Naive thymus-derived CD8-positive, alpha-beta T cell (primary cell): ENCODE results near the gene OR2V2. TPM values are rescaled to one million over a fixed set of nuclear protein-coding genes. Genes with fewer than 3 reads are reported as not detected.

Source experiments
- ATAC-seq, 2 donors: fragments of 150-1000 bp; cut with Tn5 transposase in 1 of 2; sonication (Bioruptor Pico), chemical (Tn5 transposase) in 1 of 2; 1 replicate in 1 of 2; 2 replicates in 1 of 2; pipeline ENCODE4 v1.10.0; 2021; ENCODE audit warnings: mild to moderate bottlenecking in 2 of 2, moderate library complexity in 2 of 2
- POLR2A ChIA-PET: fragments of 350-600 bp; sonication (Branson Sonifier 250); formaldehyde crosslinking; loops from one replicate; lab custom pipeline; 2021; ENCODE audit warnings: antibody characterized with exemption; lab: Charles Lee
- DNase-seq, 10 donors: peaks; one replicate each; pipeline versions ENCODE4 v3.0.0 to v3.0.0-alpha.2; 2020 to 2022
- H3K27ac Mint-ChIP-seq, 10 donors: one replicate each; pipeline ENCODE4 v1.8.0; 2020 to 2022; ENCODE audit warnings: mild to moderate bottlenecking in 10 of 10, mixed read lengths in 10 of 10, moderate library complexity in 4 of 10, inconsistent platforms in 1 of 10
- H3K27me3 Mint-ChIP-seq, 5 donors: one replicate each; pipeline ENCODE4 v1.8.0; 2021 to 2022; ENCODE audit warnings: mixed read lengths in 5 of 5
- H3K36me3 Mint-ChIP-seq, 3 donors: one replicate each; pipeline ENCODE4 v1.8.0; 2020 to 2022; ENCODE audit warnings: mixed read lengths in 3 of 3, mild to moderate bottlenecking in 2 of 3, inconsistent platforms in 1 of 3
- H3K4me1 Mint-ChIP-seq, 4 donors: one replicate each; pipeline ENCODE4 v1.8.0; 2021 to 2022; ENCODE audit warnings: mixed read lengths in 4 of 4
- H3K4me3 Mint-ChIP-seq, 10 donors: one replicate each; pipeline ENCODE4 v1.8.0; 2020 to 2022; ENCODE audit warnings: mild to moderate bottlenecking in 10 of 10, mixed read lengths in 10 of 10, moderate library complexity in 6 of 10, inconsistent platforms in 1 of 10
- H3K9me3 Mint-ChIP-seq, 9 donors: one replicate each; pipeline ENCODE4 v1.8.0; 2020 to 2022; ENCODE audit warnings: mixed read lengths in 9 of 9, mild to moderate bottlenecking in 3 of 9, inconsistent platforms in 1 of 9, moderate library complexity in 1 of 9
- polyA plus RNA-seq, 3 donors: library from polyadenylated mRNA; unstranded; fragments of 300-500 nt; fragmentation: Illumina TruSeq; gene quantifications; one replicate each; pipeline ENCODE4 v1.2.3, GENCODE V29; 2021
- total RNA-seq, 8 experiments: library from RNA in 2 of 8; stranded (reverse) in 2 of 8; gene quantifications; one replicate each; pipeline ENCODE4 v1.2.3 and lab custom pipeline; 2021 to 2026

The OR2V2 gene
- total and polyA plus RNA-seq, 5 experiments from 2014 or later: not detected

DNA sequence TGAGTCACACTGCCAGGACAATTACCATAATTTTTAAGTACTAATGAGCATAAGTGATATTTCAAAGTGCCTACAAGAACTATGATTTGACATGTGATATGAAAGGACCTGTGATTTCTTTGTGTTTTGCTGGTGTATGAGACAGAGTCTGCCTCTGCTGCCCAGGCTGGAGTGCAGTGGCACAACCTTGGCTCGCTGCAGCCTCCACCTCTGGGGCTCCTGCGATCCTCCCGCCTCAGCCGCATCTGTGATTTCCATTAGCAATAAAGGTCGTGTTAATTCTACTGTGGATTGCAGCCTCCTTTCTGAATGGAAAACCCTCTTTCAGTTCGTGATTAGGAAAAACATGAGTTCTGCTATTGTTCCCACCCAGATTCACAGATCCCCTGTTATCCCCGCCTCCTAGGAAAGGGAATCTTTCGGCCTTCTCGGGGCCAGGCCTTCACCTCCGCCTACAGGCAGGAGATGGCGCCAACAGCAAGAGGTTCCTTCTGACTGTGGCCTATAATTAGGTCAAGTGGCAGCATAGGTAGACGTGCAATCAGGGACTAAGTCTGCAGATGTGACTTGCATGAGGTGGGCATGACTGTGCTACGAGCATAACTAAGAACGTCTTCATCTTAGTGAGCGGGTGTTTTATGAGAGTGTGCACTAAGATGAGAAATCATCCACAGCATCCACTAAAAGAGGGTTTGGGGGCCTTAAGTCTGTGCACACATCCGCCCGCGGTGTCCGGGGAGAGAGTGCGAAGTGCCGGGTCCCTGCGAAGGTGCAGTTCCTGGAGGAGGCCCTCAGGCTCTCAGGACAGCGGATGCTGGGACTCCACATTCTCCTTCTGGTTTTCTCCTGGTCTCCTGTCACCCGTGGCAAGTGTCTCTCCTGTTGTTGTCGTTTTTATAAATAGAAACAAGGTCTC is 34.5 kb downstream of the OR2V2 start:
- H3K27me3 Mint-ChIP-seq: peaks cover 0 to 2% (median 0%) of the 10 kb centered on the region in 5 donors
- POLR2A ChIA-PET: interaction anchor here (1.4 to 13.1 kb wide), 3 partner anchors 10 to 79 kb away, joined by 3 to 286 read pairs (median 51); partner anchors contain the start of genes TRIM41 and TRIM52
- ATAC-seq (peak; percentile 45 to 70), DNase-seq (peak in 9 of 10 donors; percentile 50 to 83 (median 64))
- peaks cover 6 to 38% (median 26%) of the 10 kb centered on the region in 4 donors for H3K4me1 Mint-ChIP-seq
- H3K27ac Mint-ChIP-seq: peak overlapping the region in 8 of 10 donors; percentile 53 to 95 (median 86)
- H3K36me3 Mint-ChIP-seq: no peaks in the 10 kb centered on the region
- H3K9me3 Mint-ChIP-seq: no peaks in the 10 kb centered on the region
- peak overlapping the region in 8 of 10 donors; percentile 66 to 91 (median 86) for H3K4me3 Mint-ChIP-seq

DNA sequence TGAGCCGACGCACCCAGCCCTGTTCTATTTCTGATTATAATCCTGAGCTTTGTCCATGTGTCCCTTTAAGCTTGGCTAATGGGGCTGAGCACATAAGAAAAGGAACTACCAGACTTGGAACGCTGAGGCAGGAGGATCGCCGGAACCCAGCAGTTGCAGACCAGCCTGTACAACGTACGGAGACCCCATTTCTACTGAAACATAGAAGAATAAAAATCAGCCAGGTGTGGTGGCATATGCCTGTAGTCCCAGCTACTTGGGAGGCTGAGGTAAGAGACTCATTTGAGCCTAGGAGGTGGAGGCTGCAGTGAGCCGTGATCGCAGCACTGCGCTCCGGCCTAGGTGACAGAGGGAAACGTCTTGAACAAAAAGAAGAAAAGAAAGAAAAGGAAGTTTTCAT is 35.3 kb downstream of the OR2V2 start:
- POLR2A ChIA-PET: interaction anchor here (1.4 to 13.1 kb wide), 3 partner anchors 9 to 79 kb away, joined by 3 to 286 read pairs (median 51); partner anchors contain the start of genes TRIM41 and TRIM52
- Mint-ChIP-seq H3K27ac (peak overlapping the region in 9 of 10 donors; percentile 53 to 95 (median 86)), H3K36me3 (no peaks in the 10 kb centered on the region), H3K4me3 (peak overlapping the region; percentile 68 to 91 (median 88)), H3K27me3 (peaks cover 0 to 2% (median 0%) of the 10 kb centered on the region in 5 donors), H3K4me1 (peaks cover 7 to 39% (median 28%) of the 10 kb centered on the region in 4 donors), H3K9me3 (no peaks in the 10 kb centered on the region)
- no peak for ATAC-seq
- peak in 1 of 10 donors; percentile 9 for DNase-seq

DNA sequence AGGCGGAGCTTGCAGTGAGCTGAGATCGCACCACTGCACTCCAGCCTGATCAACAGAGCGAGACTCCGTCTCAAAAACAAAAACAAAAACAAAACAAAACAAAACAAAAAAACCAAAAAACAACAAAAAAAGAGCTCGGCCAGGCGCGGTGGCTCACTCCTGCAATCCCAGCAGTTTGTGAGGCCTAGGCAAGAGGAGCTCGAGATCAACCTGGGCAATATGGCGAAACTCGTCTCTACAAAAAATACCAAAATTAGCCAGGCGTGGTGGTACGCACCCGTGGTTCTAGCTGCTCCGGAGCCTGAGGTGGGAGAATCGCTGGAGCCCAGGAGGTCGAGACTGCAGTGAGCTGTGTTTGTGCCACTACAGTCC is 37.4 kb downstream of the OR2V2 start:
- DNase-seq: no peak
- peaks cover 0 to 7% (median 4%) of the 10 kb centered on the region in 3 donors for H3K36me3 Mint-ChIP-seq
- peaks cover 0 to 7% (median 0%) of the 10 kb centered on the region in 5 donors for H3K27me3 Mint-ChIP-seq
- POLR2A ChIA-PET: interaction anchor here (0.5 to 13.1 kb wide), 17 partner anchors 8 to 381 kb away, joined by 3 to 286 read pairs (median 4); partner anchors contain the start of genes TRIM41 and TRIM52
- ATAC-seq: no peak
- H3K9me3 Mint-ChIP-seq: peaks cover 0 to 10% (median 0%) of the 10 kb centered on the region in 9 donors
- H3K4me3 Mint-ChIP-seq: peak overlapping the region; percentile 29 to 97 (median 92)
- peaks cover 17 to 52% (median 42%) of the 10 kb centered on the region in 4 donors for H3K4me1 Mint-ChIP-seq
- H3K27ac Mint-ChIP-seq: peak overlapping the region in 9 of 10 donors; percentile 82 to 97 (median 92)

DNA sequence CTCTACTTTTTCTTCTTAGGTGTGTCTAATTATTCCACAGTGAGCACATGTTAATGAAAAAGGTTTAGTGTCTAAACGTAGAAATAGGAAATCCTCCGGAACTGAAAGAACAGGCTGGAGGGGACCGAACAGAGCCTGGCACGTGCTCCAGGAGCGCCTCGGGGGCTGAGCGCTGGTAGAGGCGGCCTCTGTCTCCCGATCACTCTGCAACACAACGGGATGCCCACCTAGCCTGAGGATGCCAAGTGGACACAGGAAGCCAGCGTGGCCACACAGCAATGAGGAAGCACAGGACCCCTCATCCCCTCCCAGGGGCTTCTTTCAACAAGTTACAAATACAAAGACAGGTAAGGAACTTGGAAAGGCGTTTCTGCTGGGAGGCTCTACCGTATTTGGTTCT is 38.2 kb downstream of the OR2V2 start:
- Mint-ChIP-seq H3K36me3 (peaks cover 0 to 7% (median 4%) of the 10 kb centered on the region in 3 donors), H3K27ac (peak overlapping the region in 4 of 10 donors; percentile 11 to 93 (median 31)), H3K4me1 (peaks cover 17 to 52% (median 46%) of the 10 kb centered on the region in 4 donors), H3K4me3 (peak overlapping the region in 6 of 10 donors; percentile 20 to 59 (median 35)), H3K9me3 (peaks cover 0 to 10% (median 0%) of the 10 kb centered on the region in 9 donors), H3K27me3 (peaks cover 0 to 7% (median 0%) of the 10 kb centered on the region in 5 donors)
- DNase-seq: no peak
- ATAC-seq: no peak
- POLR2A ChIA-PET: interaction anchor here (0.5 to 13.1 kb wide), 9 partner anchors 8 to 76 kb away, joined by 3 to 286 read pairs (median 5); partner anchors contain the start of genes TRIM41 and TRIM52

DNA sequence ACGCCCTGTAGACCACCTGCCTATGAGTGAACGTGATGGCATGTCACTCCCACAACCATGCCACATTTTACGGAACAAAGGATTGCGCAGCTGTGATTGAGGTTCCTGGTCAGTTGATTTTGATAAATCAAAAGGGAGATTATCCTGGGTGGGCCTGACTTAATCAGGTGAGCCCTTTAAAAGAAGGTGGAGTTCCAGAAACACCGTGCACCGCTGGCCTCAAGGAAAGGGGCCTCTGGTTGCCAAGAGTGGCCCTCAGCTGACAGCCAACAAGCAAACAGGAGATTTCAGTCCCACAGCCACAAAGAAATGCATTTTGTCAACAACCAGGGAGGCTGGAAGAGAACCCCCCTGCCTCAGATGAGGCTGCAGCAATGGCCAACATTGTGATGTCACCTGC is 38.6 kb downstream of the OR2V2 start:
- Mint-ChIP-seq H3K27ac (peak overlapping the region in 8 of 10 donors; percentile 2 to 93 (median 38)), H3K4me3 (peak overlapping the region in 4 of 10 donors; percentile 33 to 59 (median 41)), H3K27me3 (peaks cover 0 to 7% (median 0%) of the 10 kb centered on the region in 5 donors), H3K9me3 (peaks cover 0 to 10% (median 0%) of the 10 kb centered on the region in 9 donors), H3K36me3 (peaks cover 0 to 7% (median 4%) of the 10 kb centered on the region in 3 donors), H3K4me1 (peaks cover 18 to 52% (median 47%) of the 10 kb centered on the region in 4 donors)
- no peak for ATAC-seq
- DNase-seq: no peak
- POLR2A ChIA-PET: interaction anchor here (1.4 to 13.1 kb wide), 6 partner anchors 13 to 375 kb away, joined by 4 to 286 read pairs (median 36); partner anchors contain the start of genes TRIM41, TRIM52 and TRIM7

DNA sequence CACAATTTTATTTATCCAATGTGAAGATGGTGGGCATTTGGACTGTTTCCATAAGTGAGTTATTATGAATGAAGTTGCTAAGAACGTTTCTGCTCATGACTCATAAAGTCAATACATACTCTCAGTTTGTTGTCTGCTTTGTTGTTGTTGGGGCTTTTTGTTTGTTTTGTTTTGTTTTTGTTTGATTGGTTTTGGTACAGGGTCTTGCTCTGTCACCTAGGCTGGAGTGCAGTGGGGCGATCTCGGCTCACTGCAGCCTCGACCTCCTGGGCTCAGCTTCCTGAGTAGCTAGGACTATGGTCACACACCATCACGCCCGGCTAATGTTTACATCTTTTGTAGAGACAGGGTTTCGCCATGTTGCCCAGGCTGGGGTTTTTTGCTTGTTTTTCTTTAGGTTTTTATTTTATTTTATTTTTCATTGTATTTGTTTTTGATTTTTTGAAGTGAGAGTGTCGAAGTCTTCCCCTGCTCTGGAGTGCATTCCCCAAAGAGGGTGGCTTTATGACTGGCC is 39.7 kb downstream of the OR2V2 start:
- Mint-ChIP-seq H3K27me3 (peaks cover 0 to 13% (median 0%) of the 10 kb centered on the region in 5 donors), H3K36me3 (peaks cover 0 to 10% (median 6%) of the 10 kb centered on the region in 3 donors), H3K4me1 (peaks cover 23 to 55% (median 50%) of the 10 kb centered on the region in 4 donors), H3K27ac (peak overlapping the region; percentile 8 to 100 (median 77)), H3K9me3 (peaks cover 0 to 16% (median 0%) of the 10 kb centered on the region in 9 donors), H3K4me3 (peak overlapping the region in 7 of 10 donors; percentile 15 to 98 (median 98))
- DNase-seq (peak in 1 of 10 donors; percentile 29), ATAC-seq (no peak)
- POLR2A ChIA-PET: interaction anchor here (0.6 to 13.1 kb wide), 8 partner anchors 14 to 376 kb away, joined by 3 to 286 read pairs (median 61); partner anchors contain the start of genes RACK1, TRIM41, TRIM52 and TRIM7

DNA sequence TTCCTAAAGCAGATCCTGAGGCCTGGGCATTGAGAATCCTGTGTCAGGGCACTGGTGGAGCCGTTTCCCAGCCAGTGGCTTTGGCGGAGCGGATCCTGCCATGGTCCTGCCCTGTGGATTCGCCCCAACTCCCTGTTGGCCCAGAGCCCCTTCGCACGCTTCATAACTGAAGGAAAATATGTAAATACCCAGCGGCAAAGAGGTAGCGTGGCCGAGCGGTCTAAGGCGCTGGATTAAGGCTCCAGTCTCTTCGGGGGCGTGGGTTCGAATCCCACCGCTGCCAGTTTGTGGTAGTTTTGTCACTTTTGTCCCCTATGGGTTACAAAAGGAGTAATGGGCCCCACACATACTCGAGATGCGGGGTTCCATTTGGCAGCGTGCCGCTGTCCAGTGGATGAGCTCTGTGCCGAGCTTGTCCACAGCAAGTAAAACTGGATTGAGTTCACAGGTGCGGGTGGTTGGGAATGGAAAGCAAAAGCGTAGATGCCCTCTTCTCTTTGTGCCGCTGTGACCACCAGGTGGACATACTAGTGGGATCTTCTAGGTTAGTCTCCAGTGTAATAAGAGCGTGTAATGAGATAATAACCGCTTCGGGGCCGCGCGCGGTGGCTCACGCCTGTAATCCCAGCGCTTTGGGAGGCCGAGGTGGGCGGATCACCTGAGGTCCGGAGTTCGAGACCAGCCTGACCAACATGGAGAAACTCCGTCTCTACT is 40.3 kb downstream of the OR2V2 start:
- H3K4me3 Mint-ChIP-seq: peak overlapping the region; percentile 92 to 98 (median 98)
- peaks cover 0 to 10% (median 6%) of the 10 kb centered on the region in 3 donors for H3K36me3 Mint-ChIP-seq
- H3K27me3 Mint-ChIP-seq: peaks cover 0 to 15% (median 0%) of the 10 kb centered on the region in 5 donors
- peak in 8 of 10 donors; percentile 37 to 74 (median 61) for DNase-seq
- POLR2A ChIA-PET: interaction anchor here (1.1 to 13.1 kb wide), 9 partner anchors 15 to 377 kb away, joined by 7 to 286 read pairs (median 35); partner anchors contain the start of genes RACK1, TRIM41, TRIM52 and TRIM7
- no peak for ATAC-seq
- H3K27ac Mint-ChIP-seq: peak overlapping the region; percentile 90 to 100 (median 96)
- H3K4me1 Mint-ChIP-seq: peaks cover 25 to 56% (median 49%) of the 10 kb centered on the region in 4 donors
- peaks cover 0 to 16% (median 0%) of the 10 kb centered on the region in 9 donors for H3K9me3 Mint-ChIP-seq

DNA sequence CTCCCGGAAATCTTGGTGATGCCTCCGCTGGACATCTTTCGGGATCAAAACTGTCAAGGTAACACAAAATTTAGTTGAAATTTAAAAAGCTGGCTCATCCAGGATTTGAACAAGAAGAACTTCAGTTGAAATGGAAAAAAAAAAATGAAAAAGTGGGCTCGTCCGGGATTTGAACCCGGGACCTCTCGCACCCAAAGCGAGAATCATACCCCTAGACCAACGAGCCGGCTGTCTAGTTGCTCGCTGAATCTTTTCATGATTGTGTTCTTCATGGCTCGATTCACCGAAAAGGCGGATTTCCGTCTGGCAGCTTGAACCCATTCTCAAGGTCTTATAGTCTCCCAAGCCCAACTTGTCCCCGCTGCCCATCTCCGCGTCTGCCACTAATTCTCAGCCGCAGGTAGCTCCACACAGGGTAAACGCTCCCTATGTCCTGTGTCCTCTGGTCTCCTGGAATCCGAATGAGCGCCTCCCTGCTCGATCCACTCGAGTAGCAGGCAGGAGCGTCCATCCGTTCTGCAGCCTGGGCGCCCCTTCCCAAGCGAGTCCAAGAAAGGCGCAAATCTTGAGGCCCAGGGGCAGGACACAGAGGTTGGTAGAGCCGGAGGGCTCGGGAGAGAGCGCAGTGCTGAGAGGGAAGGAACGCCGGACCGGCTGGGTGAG is 41.4 kb downstream of the OR2V2 start:
- peak overlapping the region; percentile 92 to 98 (median 98) for H3K4me3 Mint-ChIP-seq
- peak overlapping the region; percentile 90 to 100 (median 96) for H3K27ac Mint-ChIP-seq
- peaks cover 0 to 10% (median 6%) of the 10 kb centered on the region in 3 donors for H3K36me3 Mint-ChIP-seq
- peaks cover 0 to 15% (median 0%) of the 10 kb centered on the region in 5 donors for H3K27me3 Mint-ChIP-seq
- H3K4me1 Mint-ChIP-seq: peaks cover 26 to 56% (median 51%) of the 10 kb centered on the region in 4 donors
- POLR2A ChIA-PET: interaction anchor here (0.6 to 13.1 kb wide), 16 partner anchors 10 to 379 kb away, joined by 4 to 286 read pairs (median 10); partner anchors contain the start of genes RACK1, TRIM41, TRIM52 and TRIM7
- DNase-seq: peak; percentile 45 to 95 (median 83)
- peak; percentile 4 to 11 for ATAC-seq
- peaks cover 0 to 16% (median 0%) of the 10 kb centered on the region in 9 donors for H3K9me3 Mint-ChIP-seq

DNA sequence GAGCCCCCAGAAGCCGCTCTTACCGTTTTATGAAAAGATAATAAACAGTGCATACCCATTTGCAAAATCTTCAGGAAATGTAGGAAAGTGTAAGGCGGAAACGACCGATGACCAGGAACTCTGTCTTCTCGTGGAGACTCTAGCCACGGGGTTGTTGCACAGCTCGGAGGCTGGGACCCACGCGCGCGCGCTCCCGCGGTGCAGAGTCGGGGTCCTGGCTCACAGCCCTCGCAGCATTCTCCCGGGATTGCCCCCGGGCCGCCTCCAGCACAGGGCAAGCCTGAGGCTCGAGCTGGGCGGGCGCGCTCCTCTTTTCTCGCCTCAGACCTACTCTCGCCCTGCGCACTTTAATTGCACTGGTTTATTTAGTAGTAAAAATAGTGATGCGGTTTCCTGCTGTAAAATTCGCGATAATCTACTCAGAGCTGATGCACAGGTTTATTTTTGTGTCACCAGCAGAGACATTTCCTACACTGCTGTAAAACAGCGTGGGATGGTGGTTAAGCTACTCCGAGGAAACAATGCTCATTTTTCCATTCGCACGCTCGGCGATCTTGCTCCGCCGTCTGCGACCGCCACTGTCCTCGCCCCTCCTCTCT is 42.1 kb downstream of the OR2V2 start:
- Mint-ChIP-seq H3K9me3 (peaks cover 0 to 16% (median 0%) of the 10 kb centered on the region in 9 donors), H3K4me3 (peak overlapping the region; percentile 92 to 98 (median 98)), H3K27ac (peak overlapping the region; percentile 90 to 100 (median 96)), H3K27me3 (peaks cover 0 to 15% (median 0%) of the 10 kb centered on the region in 5 donors), H3K36me3 (peaks cover 0 to 10% (median 6%) of the 10 kb centered on the region in 3 donors), H3K4me1 (peaks cover 24 to 50% (median 46%) of the 10 kb centered on the region in 4 donors)
- ATAC-seq (peak; percentile 33 to 46), DNase-seq (peak; percentile 20 to 83 (median 60))
- POLR2A ChIA-PET: interaction anchor here (0.8 to 13.1 kb wide), 18 partner anchors 9 to 386 kb away, joined by 3 to 286 read pairs (median 10); partner anchors contain the start of genes RACK1, TRIM41, TRIM52 and TRIM7
